Spinal cord (tissue), 10 donors: ENCODE results near the gene RASSF6. TPM values are rescaled to one million over a fixed set of nuclear protein-coding genes. Genes with fewer than 3 reads are reported as not detected.
A peak's percentile ranks its signal among the peaks of the same experiment; 100 is the strongest.

ENCODE experiments used
- DNase-seq, 6 donors: peaks; one replicate each; pipeline versions ENCODE4 v3.0.0 to v3.0.0-alpha.2; 2013 to 2015; ENCODE audit warnings: low spot score in 6 of 6, low read depth in 4 of 6
- H3K27ac ChIP-seq: one replicate; pipeline ENCODE4 v1.5.1; 2013; ENCODE audit warnings: low read depth, low read length, control low read depth
- H3K27me3 ChIP-seq: one replicate; pipeline ENCODE4 v1.6.1; 2013; ENCODE audit warnings: low read length; ENCODE audit not compliant: control insufficient read depth, insufficient read depth
- H3K36me3 ChIP-seq: one replicate; pipeline ENCODE4 v1.6.1; 2013; ENCODE audit warnings: low read length; ENCODE audit not compliant: control insufficient read depth, insufficient read depth
- H3K4me1 ChIP-seq: one replicate; pipeline ENCODE4 v1.6.1; 2013; ENCODE audit warnings: low read length; ENCODE audit not compliant: control insufficient read depth, insufficient read depth
- H3K4me3 ChIP-seq: one replicate; pipeline ENCODE4 v1.5.1; 2013; ENCODE audit warnings: low read depth, low read length, control low read depth
- H3K9me3 ChIP-seq: one replicate; pipeline ENCODE4 v1.6.1; 2013; ENCODE audit warnings: low read length; ENCODE audit not compliant: control insufficient read depth, insufficient read depth
- WGBS: methylation state at CpG from one replicate; pipeline ENCODE4 v1.1.5; 2013; ENCODE audit warnings: missing lambda C conversion rate; ENCODE audit not compliant: insufficient coverage; 5-methylcytosine and 5-hydroxymethylcytosine counted together
- polyA plus RNA-seq, 2 donors: library from polyadenylated mRNA; unstranded; fragments of 120-200 nt; gene quantifications; one replicate each; pipeline ENCODE4 v1.2.1, GENCODE V29; 2013; ENCODE audit not compliant: insufficient read length in 2 of 2
- total RNA-seq, 2 donors: library from RNA; depleted of rRNA in 1 of 2; stranded (reverse); fragments of 120-200 nt in 1 of 2; fragments of >200 nt in 1 of 2; gene quantifications; one replicate each; pipeline versions ENCODE4 v1.2.3 to v1.2.4, GENCODE V29; 2013 to 2014
- donor health status: healthy.

Gene RASSF6
- total and polyA plus RNA-seq, 4 donors: 0.28 to 0.89 (median 0.32) TPM

GRCh38 chr4:73614311-73614867, 5.8 kb downstream of the RASSF6 start:
- no peak overlapping the region for H3K27ac ChIP-seq

GRCh38 chr4:73613130-73613529, 7.1 kb downstream of the RASSF6 start:
- WGBS: 70% methylated on average over 2 of the region's 2 CpGs
- no peak overlapping the region for H3K4me3 ChIP-seq
- DNase-seq: no peak
- H3K4me1 ChIP-seq: no peaks in the 10 kb centered on the region
- no peaks in the 10 kb centered on the region for H3K36me3 ChIP-seq
- H3K27me3 ChIP-seq: no peaks in the 10 kb centered on the region
- H3K27ac ChIP-seq: no peak overlapping the region
- no peaks in the 10 kb centered on the region for H3K9me3 ChIP-seq

More at GRCh38 chr4:73614311-73614867, 5.8 kb downstream of the RASSF6 start:
- Histone ChIP-seq H3K36me3 (no peaks in the 10 kb centered on the region), H3K4me3 (no peak overlapping the region), H3K9me3 (no peaks in the 10 kb centered on the region), H3K27me3 (no peaks in the 10 kb centered on the region), H3K4me1 (no peaks in the 10 kb centered on the region)
- no peak for DNase-seq

DNA sequence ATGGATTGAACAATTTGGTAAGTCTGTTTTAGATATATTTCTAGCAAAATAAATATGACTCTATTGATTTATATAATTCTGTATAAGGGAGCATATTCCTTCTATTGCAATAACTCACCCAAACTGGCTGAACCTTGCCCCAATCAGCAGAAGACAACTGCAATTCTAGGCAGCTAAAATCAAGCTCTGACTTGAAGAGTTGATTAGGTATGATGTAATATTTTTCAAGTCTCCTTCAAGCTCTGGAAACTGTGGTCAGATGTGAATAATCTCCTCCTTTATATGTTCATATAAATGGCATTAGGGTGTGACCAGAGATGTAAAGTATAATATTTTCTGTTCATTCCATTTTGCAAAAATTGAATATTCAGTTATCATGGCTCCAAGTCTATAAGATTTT, 8.2 kb downstream of the RASSF6 start:
- Histone ChIP-seq H3K4me3 (no peak overlapping the region), H3K27me3 (no peaks in the 10 kb centered on the region), H3K27ac (no peak overlapping the region), H3K9me3 (no peaks in the 10 kb centered on the region), H3K36me3 (no peaks in the 10 kb centered on the region), H3K4me1 (no peaks in the 10 kb centered on the region)
- no peak for DNase-seq

GRCh38 chr4:73609706-73610105, 10.5 kb downstream of the RASSF6 start:
- Histone ChIP-seq H3K36me3 (no peaks in the 10 kb centered on the region), H3K4me3 (no peak overlapping the region), H3K27me3 (no peaks in the 10 kb centered on the region), H3K27ac (no peak overlapping the region), H3K9me3 (no peaks in the 10 kb centered on the region), H3K4me1 (no peaks in the 10 kb centered on the region)
- DNase-seq: no peak
- 100% methylated on average over 1 of the region's 1 CpG for WGBS

- Histone ChIP-seq H3K27me3 (no peaks in the 10 kb centered on the region), H3K36me3 (no peaks in the 10 kb centered on the region), H3K4me1 (no peaks in the 10 kb centered on the region), H3K9me3 (no peaks in the 10 kb centered on the region), H3K27ac (no peak overlapping the region), H3K4me3 (no peak overlapping the region)
- WGBS: 100% methylated on average over 1 of the region's 3 CpGs
- DNase-seq: no peak
Observed at GRCh38 chr4:73608689-73609594, 11.3 kb downstream of the RASSF6 start.

GRCh38 chr4:73607375-73608033, 12.7 kb downstream of the RASSF6 start:
- Histone ChIP-seq H3K27me3 (no peaks in the 10 kb centered on the region), H3K9me3 (no peaks in the 10 kb centered on the region), H3K4me1 (no peaks in the 10 kb centered on the region), H3K4me3 (no peak overlapping the region), H3K27ac (no peak overlapping the region), H3K36me3 (no peaks in the 10 kb centered on the region)
- DNase-seq: no peak

- Histone ChIP-seq H3K27ac (no peak overlapping the region), H3K4me1 (no peaks in the 10 kb centered on the region), H3K4me3 (no peak overlapping the region), H3K27me3 (no peaks in the 10 kb centered on the region), H3K36me3 (no peaks in the 10 kb centered on the region), H3K9me3 (no peaks in the 10 kb centered on the region)
- 79% methylated on average over 4 of the region's 4 CpGs for WGBS
- DNase-seq: no peak
Observed at GRCh38 chr4:73606465-73606974, 13.7 kb downstream of the RASSF6 start.

GRCh38 chr4:73603854-73604584, 16.2 kb downstream of the RASSF6 start:
- Histone ChIP-seq H3K4me3 (no peak overlapping the region), H3K9me3 (no peaks in the 10 kb centered on the region), H3K36me3 (no peaks in the 10 kb centered on the region), H3K4me1 (no peaks in the 10 kb centered on the region), H3K27me3 (no peaks in the 10 kb centered on the region), H3K27ac (no peak overlapping the region)
- 75% methylated on average over 5 of the region's 12 CpGs for WGBS
- DNase-seq: peak in 1 of 6 donors; percentile 25

DNA sequence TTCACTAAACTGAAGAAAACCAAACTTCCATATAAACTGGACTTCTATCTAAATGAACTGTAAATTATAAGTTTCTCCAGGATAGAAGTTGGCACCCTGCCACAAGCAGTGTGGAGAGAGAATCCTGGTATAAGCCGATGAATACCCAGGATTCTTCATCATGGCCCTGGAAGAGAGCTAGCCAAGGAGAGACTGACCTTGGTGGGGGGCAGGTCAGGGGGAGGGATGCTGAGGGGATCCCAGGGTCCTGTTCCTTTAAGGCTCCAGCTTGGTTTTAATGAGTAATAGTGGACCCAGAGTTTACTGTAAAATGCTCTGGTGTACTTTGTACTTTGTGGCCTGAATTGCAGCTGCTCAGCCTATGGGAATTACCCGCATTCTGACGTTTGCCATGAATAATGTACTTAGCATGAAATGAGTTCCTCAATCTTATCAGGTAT, 16.9 kb downstream of the RASSF6 start:
- H3K27me3 ChIP-seq: no peaks in the 10 kb centered on the region
- DNase-seq: no peak
- H3K4me3 ChIP-seq: no peak overlapping the region
- H3K4me1 ChIP-seq: no peaks in the 10 kb centered on the region
- no peaks in the 10 kb centered on the region for H3K36me3 ChIP-seq
- WGBS: 77% methylated on average over 1 of the region's 3 CpGs
- H3K9me3 ChIP-seq: no peaks in the 10 kb centered on the region
- H3K27ac ChIP-seq: no peak overlapping the region
